ENCODE results near the gene DLST. TPM values are rescaled to one million over a fixed set of nuclear protein-coding genes. Genes with fewer than 3 reads are reported as not detected.

DLST gene
- total RNA-seq, 4 donors from 2014 or later, result 71.3 to 157 (median 105) TPM

- H3K9me3 ChIP-seq, result no peaks in the 10 kb centered on the region
- peaks cover 56 to 68% of the 10 kb centered on the region in 2 donors for H3K4me1 ChIP-seq
Measured at GRCh38 chr14:74937171-74937570, 55.5 kb downstream of the DLST start.

GRCh38 chr14:74938531-74939495 lies 57.1 kb downstream of the DLST start:
- in situ Hi-C loops (cut with MboI; ENCODE audit: low sequenced_read_pairs in 4 of 4), result loop anchor here in 2 of 4 donors (25.0 kb wide), 1 partner anchor 148 kb away; no protein-coding TSS in a partner anchor
- TF ChIP-seq, protein P1, sequence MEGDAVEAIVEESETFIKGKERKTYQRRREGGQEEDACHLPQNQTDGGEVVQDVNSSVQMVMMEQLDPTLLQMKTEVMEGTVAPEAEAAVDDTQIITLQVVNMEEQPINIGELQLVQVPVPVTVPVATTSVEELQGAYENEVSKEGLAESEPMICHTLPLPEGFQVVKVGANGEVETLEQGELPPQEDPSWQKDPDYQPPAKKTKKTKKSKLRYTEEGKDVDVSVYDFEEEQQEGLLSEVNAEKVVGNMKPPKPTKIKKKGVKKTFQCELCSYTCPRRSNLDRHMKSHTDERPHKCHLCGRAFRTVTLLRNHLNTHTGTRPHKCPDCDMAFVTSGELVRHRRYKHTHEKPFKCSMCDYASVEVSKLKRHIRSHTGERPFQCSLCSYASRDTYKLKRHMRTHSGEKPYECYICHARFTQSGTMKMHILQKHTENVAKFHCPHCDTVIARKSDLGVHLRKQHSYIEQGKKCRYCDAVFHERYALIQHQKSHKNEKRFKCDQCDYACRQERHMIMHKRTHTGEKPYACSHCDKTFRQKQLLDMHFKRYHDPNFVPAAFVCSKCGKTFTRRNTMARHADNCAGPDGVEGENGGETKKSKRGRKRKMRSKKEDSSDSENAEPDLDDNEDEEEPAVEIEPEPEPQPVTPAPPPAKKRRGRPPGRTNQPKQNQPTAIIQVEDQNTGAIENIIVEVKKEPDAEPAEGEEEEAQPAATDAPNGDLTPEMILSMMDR (IDR thresholded peaks at IDR 0.05 in 4 of 5, conservative IDR thresholded peaks at IDR 0.05 in 1 of 5), result no peak
- TF ChIP-seq POLR2A (IDR thresholded peaks at IDR 0.05), result no peak
- Histone ChIP-seq H3K27ac (peak overlapping the region; percentile 87 to 94 (median 92)), H3K9me3 (no peaks in the 10 kb centered on the region), H3K4me1 (peaks cover 58 to 59% of the 10 kb centered on the region in 2 donors), H3K36me3 (no peaks in the 10 kb centered on the region), H3K27me3 (no peaks in the 10 kb centered on the region), H3K4me3 (no peak overlapping the region)
- ATAC-seq (no peak), DNase-seq (no peak)
- intact Hi-C loops (cut with DNase I; ENCODE audit: low total_unique reads), result no loop called here

More at GRCh38 chr14:74937171-74937570, 55.5 kb downstream of the DLST start:
- intact Hi-C loops (cut with DNase I; ENCODE audit: low total_unique reads) (no loop called here), in situ Hi-C loops (cut with MboI; ENCODE audit: low sequenced_read_pairs in 4 of 4) (loop anchor here in 2 of 4 donors (25.0 kb wide), 1 partner anchor 150 kb away; no protein-coding TSS in a partner anchor)
- ATAC-seq (no peak), DNase-seq (no peak)
- TF ChIP-seq, protein P1 (IDR thresholded peaks at IDR 0.05 in 4 of 5, conservative IDR thresholded peaks at IDR 0.05 in 1 of 5), result no peak
- Histone ChIP-seq H3K27me3 (no peaks in the 10 kb centered on the region), H3K4me3 (no peak overlapping the region), H3K27ac (peak overlapping the region in 1 of 4 donors; percentile 36), H3K36me3 (no peaks in the 10 kb centered on the region)

GRCh38 chr14:74940956-74941565 lies 59.3 kb downstream of the DLST start:
- ATAC-seq (no peak), DNase-seq (no peak)
- no peak for TF ChIP-seq POLR2A (IDR thresholded peaks at IDR 0.05)
- TF ChIP-seq, protein P1 (IDR thresholded peaks at IDR 0.05 in 4 of 5, conservative IDR thresholded peaks at IDR 0.05 in 1 of 5), result no peak
- no peaks in the 10 kb centered on the region for H3K9me3 ChIP-seq
- peak overlapping the region; percentile 87 to 94 (median 92) for H3K27ac ChIP-seq
- no peak overlapping the region for H3K4me3 ChIP-seq
- no peaks in the 10 kb centered on the region for H3K27me3 ChIP-seq
- in situ Hi-C loops (cut with MboI; ENCODE audit: low sequenced_read_pairs in 4 of 4) (loop anchor here in 2 of 4 donors (25.0 kb wide), 1 partner anchor 146 kb away; no protein-coding TSS in a partner anchor), intact Hi-C loops (cut with DNase I; ENCODE audit: low total_unique reads) (loop anchor here (2.0 to 5.0 kb wide), 2 partner anchors 62 to 126 kb away; partner anchors contain the start of genes EIF2B2 and ZC2HC1C)
- no peaks in the 10 kb centered on the region for H3K36me3 ChIP-seq
- H3K4me1 ChIP-seq, result peaks cover 42 to 46% of the 10 kb centered on the region in 2 donors

DNA sequence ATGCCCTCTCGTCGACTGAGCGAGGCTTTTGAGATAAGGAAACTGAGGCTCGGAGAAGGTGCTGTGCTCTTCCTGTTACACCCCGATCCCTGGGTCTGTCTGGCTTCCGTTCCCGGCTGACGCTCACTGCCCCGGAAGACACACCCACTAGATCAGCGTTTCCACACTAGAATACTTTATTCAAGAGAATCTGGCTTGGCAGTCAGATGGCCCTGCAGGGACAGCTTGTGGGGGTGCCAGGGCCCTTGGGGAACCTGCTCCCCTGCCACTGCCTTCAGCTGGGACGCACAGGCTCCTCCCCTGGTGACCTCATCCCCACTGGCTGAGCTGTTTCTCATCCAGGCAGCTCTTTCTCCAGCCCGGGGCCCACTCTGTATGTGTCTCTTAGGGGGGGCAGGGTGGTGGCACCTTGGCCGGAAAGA lies 60.0 kb downstream of the DLST start:
- Histone ChIP-seq H3K27ac (peak overlapping the region; percentile 87 to 94 (median 92)), H3K27me3 (no peaks in the 10 kb centered on the region), H3K9me3 (no peaks in the 10 kb centered on the region), H3K36me3 (no peaks in the 10 kb centered on the region), H3K4me1 (peaks cover 49 to 52% of the 10 kb centered on the region in 2 donors), H3K4me3 (no peak overlapping the region)
- DNase-seq (peak in 1 of 2 donors; percentile 61), ATAC-seq (no peak)
- intact Hi-C loops (cut with DNase I; ENCODE audit: low total_unique reads), result loop anchor here (2.0 to 5.0 kb wide), 2 partner anchors 61 to 126 kb away; partner anchors contain the start of genes EIF2B2 and ZC2HC1C
- TF ChIP-seq POLR2A (IDR thresholded peaks at IDR 0.05), result no peak
- TF ChIP-seq, protein P1 (IDR thresholded peaks at IDR 0.05 in 4 of 5, conservative IDR thresholded peaks at IDR 0.05 in 1 of 5), result no peak
- in situ Hi-C loops (cut with MboI; ENCODE audit: low sequenced_read_pairs in 4 of 4), result loop anchor here in 2 of 4 donors (25.0 kb wide), 1 partner anchor 146 kb away; no protein-coding TSS in a partner anchor

Data from gastrocnemius medialis (tissue), 4 donors.